ENCODE data around the gene PROCA1. TPM values are rescaled to one million over a fixed set of nuclear protein-coding genes. Genes with fewer than 3 reads are reported as not detected.

PROCA1 gene, protein sequence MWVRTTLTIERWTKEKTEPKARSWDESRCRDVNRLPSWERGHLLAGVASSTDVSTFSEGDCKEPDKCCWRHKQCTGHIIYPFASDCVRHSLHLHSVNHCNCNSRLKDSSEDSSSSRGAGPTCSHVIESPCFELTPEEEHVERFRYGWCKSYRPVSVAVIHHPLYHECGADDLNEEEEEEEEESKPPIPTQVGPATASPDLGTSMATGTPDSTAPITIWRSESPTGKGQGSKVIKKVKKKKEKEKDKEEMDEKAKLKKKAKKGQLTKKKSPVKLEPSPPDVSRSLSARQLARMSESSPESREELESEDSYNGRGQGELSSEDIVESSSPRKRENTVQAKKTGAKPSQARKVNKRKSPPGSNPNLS
- total RNA-seq (100 to 1,000 TPM in 1 of 2 donors, 10 to 100 TPM in 1; 90.2 to 322 TPM), polyA plus RNA-seq (ENCODE audit: insufficient read depth, low read depth, low replicate concordance) (286 TPM)
- long read RNA-seq, donor 1, partial matches to known transcripts = 4,377 of 4,480 reads
- long read RNA-seq, donor 1, other reads (novel, unspliced or antisense) = 103 of 4,480 reads
- long read RNA-seq, donor 2, partial matches to known transcripts = 0 of 4 reads
- long read RNA-seq, donor 2, other reads (novel, unspliced or antisense) = 0 of 4 reads

DNA sequence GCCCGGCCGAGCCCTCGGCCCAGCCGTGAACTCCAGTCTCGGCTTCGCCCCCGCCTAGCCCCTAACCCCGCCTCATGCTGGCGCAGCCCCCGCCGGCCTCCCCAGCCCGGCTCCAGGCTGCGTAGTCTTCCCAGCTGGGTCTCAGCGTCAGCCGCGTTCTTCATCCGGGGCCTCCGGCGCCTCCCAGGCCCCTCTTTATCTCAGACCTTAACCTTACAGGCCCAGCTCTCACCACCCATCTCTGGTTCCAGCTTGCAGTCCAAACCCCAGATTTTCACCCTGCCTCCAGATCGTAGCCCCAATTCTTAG lies at the start of gene PROCA1:
TSS of gene PROCA1 (minus strand) at position 166 of the 309 bp plus-strand sequence. CDS start 228 bp downstream, outside the sequence.
- Histone ChIP-seq H3K4me3 (peak within 1 kb of the TSS; percentile 64 to 73), H3K9me3 (no peaks in the 10 kb centered on the region), H3K4me1 (peaks cover 26% of the 10 kb centered on the region), H3K36me3 (ENCODE audit: low read depth, missing control alignments) (no peaks in the 10 kb centered on the region), H3K27me3 (no peaks in the 10 kb centered on the region), H3K27ac (peak within 1 kb of the TSS; percentile 82 to 94)
- intact Hi-C loops (cut with DNase I; ENCODE audit: low total_unique reads) = no loop called here
- no peak for DNase-seq
- WGBS, 2 donors = 1 to 3% methylated on average over 18 to 20 of the region's 20 CpGs
- TF ChIP-seq POLR2A (IDR thresholded peaks at IDR 0.05) = no peak
- TF ChIP-seq, protein P1, sequence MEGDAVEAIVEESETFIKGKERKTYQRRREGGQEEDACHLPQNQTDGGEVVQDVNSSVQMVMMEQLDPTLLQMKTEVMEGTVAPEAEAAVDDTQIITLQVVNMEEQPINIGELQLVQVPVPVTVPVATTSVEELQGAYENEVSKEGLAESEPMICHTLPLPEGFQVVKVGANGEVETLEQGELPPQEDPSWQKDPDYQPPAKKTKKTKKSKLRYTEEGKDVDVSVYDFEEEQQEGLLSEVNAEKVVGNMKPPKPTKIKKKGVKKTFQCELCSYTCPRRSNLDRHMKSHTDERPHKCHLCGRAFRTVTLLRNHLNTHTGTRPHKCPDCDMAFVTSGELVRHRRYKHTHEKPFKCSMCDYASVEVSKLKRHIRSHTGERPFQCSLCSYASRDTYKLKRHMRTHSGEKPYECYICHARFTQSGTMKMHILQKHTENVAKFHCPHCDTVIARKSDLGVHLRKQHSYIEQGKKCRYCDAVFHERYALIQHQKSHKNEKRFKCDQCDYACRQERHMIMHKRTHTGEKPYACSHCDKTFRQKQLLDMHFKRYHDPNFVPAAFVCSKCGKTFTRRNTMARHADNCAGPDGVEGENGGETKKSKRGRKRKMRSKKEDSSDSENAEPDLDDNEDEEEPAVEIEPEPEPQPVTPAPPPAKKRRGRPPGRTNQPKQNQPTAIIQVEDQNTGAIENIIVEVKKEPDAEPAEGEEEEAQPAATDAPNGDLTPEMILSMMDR (IDR thresholded peaks at IDR 0.05) = no peak

DNA sequence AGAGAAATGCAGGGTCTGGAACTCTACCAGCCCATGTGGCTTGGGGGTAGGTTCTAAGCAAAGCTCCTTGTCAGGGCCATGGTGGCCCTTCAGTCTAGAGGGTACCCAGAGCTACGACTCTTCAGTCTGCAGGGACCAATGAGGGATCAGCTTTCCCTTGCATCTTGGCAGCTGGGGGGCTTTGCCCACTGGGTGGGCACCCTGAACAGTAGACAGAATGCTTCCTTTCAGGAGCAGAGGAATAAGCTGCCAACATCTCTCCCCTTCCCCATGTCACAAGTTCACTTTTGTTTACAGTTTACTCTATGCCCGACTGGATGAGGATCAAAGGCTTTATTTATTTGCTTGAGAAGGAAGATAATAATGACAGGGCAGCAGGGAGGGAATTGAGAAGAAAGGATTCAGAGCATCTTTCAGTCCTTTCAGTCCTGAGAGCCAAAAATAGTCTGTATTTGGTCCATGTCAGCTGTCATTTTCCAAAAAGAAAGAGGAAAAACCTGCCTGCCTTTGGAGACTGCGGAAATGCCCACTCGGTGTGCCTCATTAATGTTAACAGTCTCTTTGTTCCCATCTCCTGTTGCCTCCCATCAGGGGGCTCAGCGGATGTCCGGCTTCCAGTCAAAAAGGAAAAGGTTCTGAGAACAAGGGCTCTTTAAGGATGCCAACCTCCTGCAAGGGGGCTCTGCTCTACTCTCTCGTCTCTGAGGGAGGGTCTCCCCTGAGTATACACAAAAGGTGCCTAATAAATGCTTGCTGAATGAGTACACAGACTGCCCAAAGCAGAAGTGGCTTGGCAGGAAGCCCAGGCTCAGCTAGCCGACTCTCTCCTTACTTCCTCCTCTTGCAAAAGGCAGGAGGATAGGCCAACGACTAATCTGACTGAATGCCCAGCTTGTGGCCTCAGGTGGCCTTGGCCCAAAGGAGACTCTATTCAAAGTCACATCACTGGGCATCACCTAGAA lies 49.2 kb upstream of the PROCA1 start:
- TF ChIP-seq, protein P1 (IDR thresholded peaks at IDR 0.05) = no peak
- TF ChIP-seq POLR2A (IDR thresholded peaks at IDR 0.05) = no peak
- Histone ChIP-seq H3K4me3 (no peak overlapping the region), H3K27me3 (no peaks in the 10 kb centered on the region), H3K36me3 (ENCODE audit: low read depth, missing control alignments) (no peaks in the 10 kb centered on the region), H3K27ac (no peak overlapping the region), H3K9me3 (no peaks in the 10 kb centered on the region), H3K4me1 (peaks cover 7% of the 10 kb centered on the region)
- DNase-seq = no peak
- 52 to 56% methylated on average over 9 of the region's 9 CpGs for WGBS, 2 donors
- intact Hi-C loops (cut with DNase I; ENCODE audit: low total_unique reads) = no loop called here

DNA sequence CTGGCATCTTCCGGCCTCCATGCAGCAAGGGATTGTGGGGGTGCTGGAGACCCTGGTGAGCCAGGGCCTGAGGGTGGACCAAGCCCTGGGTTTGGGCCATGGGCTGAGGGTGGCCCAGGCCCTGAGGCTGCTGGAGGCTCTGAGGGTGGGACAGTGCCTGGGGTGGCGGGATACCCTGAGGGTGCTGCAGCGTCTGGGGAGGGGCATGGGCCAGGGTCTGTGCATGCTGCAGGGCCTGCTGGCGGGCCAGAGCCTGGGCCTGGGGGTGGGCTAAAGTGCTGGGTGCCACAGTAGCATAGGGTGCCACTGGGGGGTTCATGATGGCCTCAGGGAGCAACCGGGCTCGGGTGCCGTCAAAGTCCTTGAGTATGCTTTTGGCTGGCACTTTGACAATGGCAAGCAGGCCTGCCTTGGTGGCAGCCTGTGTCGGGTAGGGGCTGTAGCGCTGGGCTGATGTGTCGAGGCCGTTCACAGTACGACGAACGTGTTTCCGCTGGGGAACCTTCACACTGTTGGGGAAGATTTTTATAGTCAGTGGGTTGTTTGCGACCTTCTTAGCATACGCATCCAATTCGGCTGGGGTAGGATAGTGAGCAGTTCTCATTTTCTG lies 47.7 kb upstream of the PROCA1 start:
- Histone ChIP-seq H3K27ac (no peak overlapping the region), H3K4me1 (peaks cover 7% of the 10 kb centered on the region), H3K4me3 (no peak overlapping the region), H3K36me3 (ENCODE audit: low read depth, missing control alignments) (no peaks in the 10 kb centered on the region), H3K27me3 (no peaks in the 10 kb centered on the region), H3K9me3 (no peaks in the 10 kb centered on the region)
- intact Hi-C loops (cut with DNase I; ENCODE audit: low total_unique reads) = loop anchor here (10.0 kb wide), 1 partner anchor 155 kb away; no protein-coding TSS in a partner anchor
- TF ChIP-seq POLR2A (IDR thresholded peaks at IDR 0.05) = no peak
- TF ChIP-seq, protein P1 (IDR thresholded peaks at IDR 0.05) = no peak
- 88 to 92% methylated on average over 11 to 18 of the region's 18 CpGs for WGBS, 2 donors
- DNase-seq = no peak

DNA sequence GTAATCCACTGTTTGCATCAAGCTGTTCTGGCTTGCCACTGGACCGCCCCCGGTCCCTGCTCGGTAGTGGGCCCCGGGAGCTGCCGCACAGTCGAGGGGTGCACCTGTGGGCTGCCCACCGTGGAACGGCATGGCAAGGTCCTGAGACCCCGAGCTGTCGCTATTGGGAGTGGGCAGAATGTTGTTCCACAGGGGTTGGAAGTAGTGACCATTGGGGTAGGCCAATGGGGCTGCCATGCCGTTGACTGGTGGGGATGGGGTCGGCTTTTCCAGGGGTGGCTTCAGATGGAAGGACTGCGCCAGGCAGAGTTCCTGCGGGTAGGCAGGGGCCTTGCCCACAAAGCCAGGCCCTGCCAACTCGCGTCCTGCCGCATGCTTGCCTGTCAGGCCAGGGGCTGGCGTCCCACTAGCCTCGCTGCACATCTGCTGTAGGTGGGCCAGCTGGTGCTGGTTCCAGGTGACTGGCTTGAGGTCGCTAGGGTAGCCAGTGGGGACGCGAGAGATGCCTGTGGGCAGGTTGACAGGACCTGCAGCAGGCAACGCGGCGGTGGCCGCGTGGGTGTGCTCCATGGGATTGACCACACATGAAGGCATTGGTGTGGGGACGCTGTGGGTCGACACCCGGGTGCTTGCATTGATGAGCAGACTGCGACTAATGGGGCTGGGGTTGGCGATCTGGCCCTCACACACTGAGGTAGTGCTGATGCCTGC lies 46.9 kb upstream of the PROCA1 start:
- Histone ChIP-seq H3K9me3 (no peaks in the 10 kb centered on the region), H3K4me1 (peaks cover 6% of the 10 kb centered on the region), H3K4me3 (no peak overlapping the region), H3K27me3 (no peaks in the 10 kb centered on the region), H3K27ac (no peak overlapping the region), H3K36me3 (ENCODE audit: low read depth, missing control alignments) (no peaks in the 10 kb centered on the region)
- no peak for TF ChIP-seq POLR2A (IDR thresholded peaks at IDR 0.05)
- TF ChIP-seq, protein P1 (IDR thresholded peaks at IDR 0.05) = no peak
- DNase-seq = no peak
- intact Hi-C loops (cut with DNase I; ENCODE audit: low total_unique reads) = loop anchor here (10.0 kb wide), 1 partner anchor 156 kb away; no protein-coding TSS in a partner anchor
- WGBS, 2 donors = 94 to 96% methylated on average over 32 of the region's 32 CpGs
